PC-3 (cell line): ENCODE measurements around the gene TP53AIP1. TPM values are rescaled to one million over a fixed set of nuclear protein-coding genes. Genes with fewer than 3 reads are reported as not detected.
A peak's percentile ranks its signal among the peaks of the same experiment; 100 is the strongest.

Source experiments
- ATAC-seq: fragments of 200-7000 bp; cut with Tn5 transposase; 2 replicates; pipeline ENCODE4 v1.9.1; 2020; ENCODE audit warnings: mild to moderate bottlenecking, moderate library complexity
- BruUV-seq: library from RNA; stranded (reverse); fragments of 400-500 nt; replicated peaks from 2 replicates; lab custom pipeline; 2021; lab: Mats Ljungman, UMichigan
- CTCF ChIA-PET: fragments of 300-600 bp; sonication (Branson Sonifier 250); formaldehyde crosslinking; loops from one replicate; lab custom pipeline; 2022; ENCODE audit warnings: antibody characterized with exemption; lab: Charles Lee
- POLR2A ChIA-PET: fragments of 300-600 bp; sonication (Branson Sonifier 250); formaldehyde crosslinking; loops from one replicate; lab custom pipeline; 2022; ENCODE audit warnings: antibody characterized with exemption; ENCODE audit not compliant: unreplicated experiment; lab: Charles Lee
- DNase-seq: peaks from one replicate; pipeline ENCODE4 v3.0.0-alpha.2; 2015
- H2AFZ ChIP-seq: fragments of 300-600 bp; sonication (generic); 2 replicates; pipeline ENCODE4 v1.6.0; 2016; ENCODE audit warnings: antibody characterized with exemption, low read length
- H3F3A ChIP-seq: fragments of 300-600 bp; sonication (generic); one replicate; pipeline ENCODE4 v1.6.0; 2017; ENCODE audit warnings: antibody characterized with exemption, low read length, control low read depth, mild to moderate bottlenecking; ENCODE audit not compliant: unreplicated experiment
- H3K27ac ChIP-seq: fragments of 300-600 bp; sonication (generic); 2 replicates; pipeline ENCODE4 v1.5.1; 2016; ENCODE audit warnings: mild to moderate bottlenecking, low read length
- H3K27me3 ChIP-seq: fragments of 300-600 bp; sonication (generic); 2 replicates; pipeline ENCODE4 v1.6.1; 2016; ENCODE audit warnings: low read length, mixed read lengths
- H3K36me3 ChIP-seq: fragments of 300-600 bp; sonication (generic); 2 replicates; pipeline ENCODE4 v1.6.1; 2016; ENCODE audit warnings: low read depth, mixed run types, low read length, mixed read lengths
- H3K4me1 ChIP-seq: fragments of 300-600 bp; sonication (generic); 2 replicates; pipeline ENCODE4 v1.5.1; 2016; ENCODE audit warnings: low read length; ENCODE audit not compliant: insufficient read depth
- H3K4me2 ChIP-seq: fragments of 300-600 bp; sonication (generic); 2 replicates; pipeline ENCODE4 v1.6.0; 2016; ENCODE audit warnings: low read length
- H3K4me3 ChIP-seq: fragments of 300-600 bp; sonication (generic); 2 replicates; pipeline ENCODE4 v1.5.1; 2016; ENCODE audit warnings: mild to moderate bottlenecking, low read length, mixed read lengths
- H3K79me2 ChIP-seq: fragments of 300-600 bp; sonication (generic); 2 replicates; pipeline ENCODE4 v1.6.1; 2017; ENCODE audit warnings: low read length, mixed read lengths
- H3K9ac ChIP-seq: fragments of 300-600 bp; sonication (generic); 2 replicates; pipeline ENCODE4 v1.6.0; 2016; ENCODE audit warnings: mild to moderate bottlenecking, low read length
- H3K9me2 ChIP-seq: fragments of 300-600 bp; sonication (generic); replicated peaks from 2 replicates; pipeline ENCODE4 v1.6.1; 2016; ENCODE audit warnings: mixed run types, low read length, mixed read lengths
- H3K9me3 ChIP-seq: fragments of 300-600 bp; sonication (generic); 2 replicates; pipeline ENCODE4 v1.6.1; 2016; ENCODE audit warnings: low read length, mixed read lengths
- H4K20me1 ChIP-seq: fragments of 300-600 bp; sonication (generic); 2 replicates; pipeline ENCODE4 v1.6.1; 2016; ENCODE audit warnings: low read length, mixed read lengths
- EZH2 ChIP-seq: fragments of 300-600 bp; sonication (generic); IDR thresholded peaks from one replicate; pipeline ENCODE4 v1.6.1; 2017; ENCODE audit warnings: antibody characterized with exemption, mild to moderate bottlenecking, low read length; ENCODE audit not compliant: unreplicated experiment
- EZH2phosphoT487 ChIP-seq: fragments of 300-600 bp; sonication (generic); IDR thresholded peaks from 2 replicates; pipeline ENCODE4 v1.6.1; 2018; ENCODE audit warnings: mild to moderate bottlenecking, antibody characterized with exemption, low read length, borderline replicate concordance
- intact Hi-C: fragments of 100-400 bp; cut with micrococcal nuclease; formaldehyde crosslinking; loops from 2 replicates; pipeline ENCODE4 v1.9.0; 2023
- total RNA-seq: library from RNA; depleted of rRNA; stranded (reverse); fragments of >200 nt; gene quantifications from 2 replicates; pipeline ENCODE4 v1.2.3, GENCODE V29; 2014
- TF ChIP-seq, protein P1 (sequence below): fragments of 300-600 bp; sonication (generic); conservative IDR thresholded peaks from 2 replicates; pipeline ENCODE4 v1.5.1; 2017; ENCODE audit warnings: antibody characterized with exemption, low read depth, mild to moderate bottlenecking, low read length

TP53AIP1 gene
- total RNA-seq, 1 experiment from 2014 or later, result 0.58 TPM

- no peak for ATAC-seq
Observed at GRCh38 chr11:128909438-128910125, 33.1 kb downstream of the TP53AIP1 start.

DNA sequence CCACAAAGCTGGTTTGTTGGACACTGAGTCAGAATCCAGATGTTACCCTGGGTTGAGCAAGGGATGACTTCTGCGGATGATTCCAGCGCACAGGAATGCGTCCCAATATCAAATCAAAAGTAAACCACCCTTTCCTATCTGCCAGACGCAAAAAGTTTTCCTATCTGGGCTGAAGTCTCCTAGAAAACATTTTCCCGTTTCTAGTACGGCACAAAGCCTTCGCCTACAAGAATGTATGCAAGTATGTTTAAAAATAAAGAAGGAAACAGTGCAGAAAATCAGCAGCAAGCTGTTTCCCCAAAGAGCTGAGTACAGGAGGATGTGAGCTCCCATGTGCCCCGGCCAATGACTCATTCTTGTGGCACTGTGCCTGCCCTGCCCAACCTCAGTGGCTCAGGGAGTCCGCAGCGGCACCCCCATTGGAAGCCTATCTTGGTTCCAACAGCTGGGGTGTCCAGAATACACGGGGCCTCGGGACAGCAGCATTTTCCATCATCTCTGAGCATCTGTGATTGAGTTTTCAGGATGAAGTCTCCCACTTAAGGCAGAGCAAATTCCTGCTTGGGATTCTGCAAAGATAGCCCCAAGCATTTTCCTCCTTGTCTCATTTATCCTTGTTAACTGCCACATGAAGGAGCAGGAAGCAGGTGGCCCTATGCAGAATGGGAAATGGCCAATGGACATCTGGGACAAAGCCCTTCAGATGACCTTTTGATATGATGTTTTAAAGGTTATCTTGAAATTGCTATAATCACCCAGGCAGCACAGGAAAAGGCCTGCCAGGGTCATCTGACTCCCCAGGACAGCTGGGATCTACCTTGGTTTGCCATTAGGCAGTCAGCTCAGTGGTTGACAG, 34.1 kb downstream of the TP53AIP1 start:
- ATAC-seq (no peak), DNase-seq (peak; percentile 71)
- Histone ChIP-seq H3K4me1 (peaks cover 19% of the 10 kb centered on the region), H3K9me2 (no peaks in the 10 kb centered on the region), H3K36me3 (no peaks in the 10 kb centered on the region), H3K79me2 (no peaks in the 10 kb centered on the region), H3K4me2 (peak overlapping the region; percentile 19), H3K27me3 (peaks cover 9% of the 10 kb centered on the region), H3K9ac (no peak overlapping the region), H3K4me3 (no peak overlapping the region), H2AFZ (peak overlapping the region; percentile 37), H4K20me1 (no peaks in the 10 kb centered on the region), H3F3A (no peaks in the 10 kb centered on the region), H3K9me3 (no peaks in the 10 kb centered on the region), H3K27ac (no peak overlapping the region)
- BruUV-seq, result no TSS peak
- TF ChIP-seq, protein P1, sequence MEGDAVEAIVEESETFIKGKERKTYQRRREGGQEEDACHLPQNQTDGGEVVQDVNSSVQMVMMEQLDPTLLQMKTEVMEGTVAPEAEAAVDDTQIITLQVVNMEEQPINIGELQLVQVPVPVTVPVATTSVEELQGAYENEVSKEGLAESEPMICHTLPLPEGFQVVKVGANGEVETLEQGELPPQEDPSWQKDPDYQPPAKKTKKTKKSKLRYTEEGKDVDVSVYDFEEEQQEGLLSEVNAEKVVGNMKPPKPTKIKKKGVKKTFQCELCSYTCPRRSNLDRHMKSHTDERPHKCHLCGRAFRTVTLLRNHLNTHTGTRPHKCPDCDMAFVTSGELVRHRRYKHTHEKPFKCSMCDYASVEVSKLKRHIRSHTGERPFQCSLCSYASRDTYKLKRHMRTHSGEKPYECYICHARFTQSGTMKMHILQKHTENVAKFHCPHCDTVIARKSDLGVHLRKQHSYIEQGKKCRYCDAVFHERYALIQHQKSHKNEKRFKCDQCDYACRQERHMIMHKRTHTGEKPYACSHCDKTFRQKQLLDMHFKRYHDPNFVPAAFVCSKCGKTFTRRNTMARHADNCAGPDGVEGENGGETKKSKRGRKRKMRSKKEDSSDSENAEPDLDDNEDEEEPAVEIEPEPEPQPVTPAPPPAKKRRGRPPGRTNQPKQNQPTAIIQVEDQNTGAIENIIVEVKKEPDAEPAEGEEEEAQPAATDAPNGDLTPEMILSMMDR, result no peak
- TF ChIP-seq EZH2phosphoT487, result no peak
- no peak for TF ChIP-seq EZH2
- intact Hi-C loops, result no loop called here
- ChIA-PET CTCF (interaction anchor here (0.6 kb wide), 2 partner anchors 17 to 423 kb away, joined by 3 read pairs; no protein-coding TSS in a partner anchor), POLR2A (no interaction called here)

More at GRCh38 chr11:128909438-128910125, 33.1 kb downstream of the TP53AIP1 start:
- no peaks in the 10 kb centered on the region for H3K9me2 ChIP-seq
- H2AFZ ChIP-seq, result no peak overlapping the region
- no peak for DNase-seq
- peaks cover 18% of the 10 kb centered on the region for H3K4me1 ChIP-seq
- H3K4me3 ChIP-seq, result no peak overlapping the region
- ChIA-PET POLR2A (no interaction called here), CTCF (no interaction called here)
- BruUV-seq, result no TSS peak
- TF ChIP-seq, protein P1, result no peak
- TF ChIP-seq EZH2, result no peak
- TF ChIP-seq EZH2phosphoT487, result no peak
- no peaks in the 10 kb centered on the region for H3F3A ChIP-seq
- no peaks in the 10 kb centered on the region for H4K20me1 ChIP-seq
- no peaks in the 10 kb centered on the region for H3K36me3 ChIP-seq
- no peak overlapping the region for H3K4me2 ChIP-seq
- H3K79me2 ChIP-seq, result no peaks in the 10 kb centered on the region
- no peak overlapping the region for H3K9ac ChIP-seq
- intact Hi-C loops, result no loop called here
- no peak overlapping the region for H3K27ac ChIP-seq
- peaks cover 11% of the 10 kb centered on the region for H3K27me3 ChIP-seq
- H3K9me3 ChIP-seq, result no peaks in the 10 kb centered on the region
